GM18508 (cell line): ENCODE measurements around the gene DNLZ.

Experiments used
- ATAC-seq: cut with Tn5 transposase; IDR thresholded peaks from one replicate; pipeline ENCODE4 v1.9.1; 2021; ENCODE audit warnings: moderate number of reproducible peaks; ENCODE audit not compliant: insufficient read depth, unreplicated experiment

DNLZ gene

DNA sequence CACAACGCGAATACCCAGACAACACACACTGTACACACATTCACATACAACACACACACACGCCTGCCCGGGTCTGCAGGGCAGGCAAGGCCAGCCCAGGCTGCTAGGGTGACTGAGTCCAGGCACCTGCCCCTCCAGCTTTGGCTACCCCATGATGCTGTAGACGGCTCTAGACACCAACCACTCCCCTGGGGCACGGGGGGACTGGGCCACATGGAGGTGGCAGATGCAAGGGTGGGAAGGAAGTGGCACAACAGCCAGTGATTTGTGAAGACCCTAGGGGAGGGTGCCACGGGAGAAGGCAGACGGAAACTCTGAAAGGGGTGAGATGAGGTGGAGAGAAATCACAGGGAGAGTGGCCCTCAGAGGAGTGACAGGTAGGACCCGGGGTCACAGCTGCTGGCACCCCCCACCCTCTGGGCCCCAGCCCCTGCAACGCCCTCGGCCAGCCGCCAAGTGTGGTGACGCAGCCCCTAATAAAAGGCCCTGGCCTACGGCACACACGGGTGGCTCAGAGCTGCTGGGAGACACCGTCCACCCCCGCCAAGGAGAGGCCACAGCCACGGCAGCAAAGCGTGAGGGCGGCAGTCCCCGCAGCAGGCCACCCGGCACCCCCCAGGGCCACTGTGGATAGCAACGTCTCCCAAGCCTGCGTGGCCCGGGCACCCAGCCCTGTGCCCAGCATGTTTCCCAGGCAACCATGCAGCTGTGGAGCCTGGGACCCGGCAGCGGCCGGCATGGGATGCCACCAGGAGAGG lies 53.1 kb downstream of the DNLZ start:
- ATAC-seq, result no peak

DNA sequence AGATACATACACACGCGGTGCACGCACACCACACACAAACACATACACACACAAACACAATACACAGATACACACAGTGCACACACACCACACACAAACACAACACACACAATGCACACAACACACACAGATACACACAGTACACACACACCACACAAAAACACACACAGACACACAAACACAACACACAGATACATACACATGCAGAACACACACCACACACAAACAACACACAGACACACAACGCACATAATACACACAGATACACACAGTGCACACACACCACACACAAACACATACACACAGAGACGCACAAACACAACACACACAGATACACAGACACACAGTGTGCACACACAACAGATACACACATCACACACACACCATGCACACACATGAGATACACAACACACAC lies 53.7 kb downstream of the DNLZ start:
- no peak for ATAC-seq
